Stimulated activated naive CD8-positive, alpha-beta T cell treated with anti-CD3 and anti-CD28 coated beads, Interleukin-15, Interleukin-2, amounts not matched to agents 100 U/mL and 50 U/mL, for 24 hours (primary cell): ENCODE results near the gene CASP5.
"Not testable (repeated sequence)": the region's sequence is repeated elsewhere in the genome, so short reads cannot be mapped to it uniquely, and the experiment has no call there.

Experiments used
- ATAC-seq: fragments of 150-1000 bp; cut with Tn5 transposase; one replicate; pipeline ENCODE4 v1.10.0; 2021
- DNase-seq: peaks from one replicate; pipeline ENCODE4 v3.0.0; 2021

The CASP5 gene

GRCh38 chr11:105033343-105033742 is 10.4 kb upstream of the CASP5 start:
- DNase-seq (no peak), ATAC-seq (no peak)

DNA sequence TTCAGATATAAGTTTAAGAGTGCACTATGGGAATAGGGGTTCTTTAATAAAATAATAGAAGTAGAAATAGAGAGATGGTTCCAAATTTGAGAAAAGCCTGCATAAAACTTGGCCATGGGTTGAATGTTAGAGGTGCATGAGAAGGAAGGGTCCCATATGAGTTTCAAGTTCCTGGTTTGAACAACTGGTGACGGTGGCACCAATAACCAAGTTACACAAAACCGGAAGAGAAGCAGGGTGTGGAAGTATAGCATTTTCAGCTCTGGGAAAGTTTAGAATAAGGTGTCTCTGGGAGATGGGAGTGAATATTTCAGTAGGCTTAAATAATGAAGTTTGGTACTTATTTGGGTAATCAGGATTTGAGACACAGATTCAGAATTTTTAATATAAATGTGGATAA is 9.5 kb upstream of the CASP5 start:
- no peak for ATAC-seq
- DNase-seq, result no peak

DNA sequence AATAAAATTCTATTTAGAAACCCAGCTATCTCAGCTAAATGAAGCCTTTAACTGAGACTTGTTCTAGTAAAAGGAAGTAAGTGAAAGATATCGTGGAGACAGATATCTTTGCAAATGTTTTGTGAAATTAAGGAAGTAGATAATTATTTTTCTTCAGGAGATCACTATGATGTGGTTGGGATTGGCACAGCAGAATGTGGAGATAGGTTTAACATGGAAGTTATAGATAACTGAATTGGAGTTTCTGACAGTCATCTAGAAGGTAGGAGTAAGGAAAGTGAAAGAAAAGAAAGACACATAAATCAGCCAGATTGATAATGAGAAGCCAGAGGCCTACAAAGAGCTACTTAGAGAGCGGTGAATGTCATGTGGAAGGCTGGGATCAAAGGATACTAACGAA is 4.7 kb upstream of the CASP5 start:
- ATAC-seq (no peak), DNase-seq (no peak)

DNA sequence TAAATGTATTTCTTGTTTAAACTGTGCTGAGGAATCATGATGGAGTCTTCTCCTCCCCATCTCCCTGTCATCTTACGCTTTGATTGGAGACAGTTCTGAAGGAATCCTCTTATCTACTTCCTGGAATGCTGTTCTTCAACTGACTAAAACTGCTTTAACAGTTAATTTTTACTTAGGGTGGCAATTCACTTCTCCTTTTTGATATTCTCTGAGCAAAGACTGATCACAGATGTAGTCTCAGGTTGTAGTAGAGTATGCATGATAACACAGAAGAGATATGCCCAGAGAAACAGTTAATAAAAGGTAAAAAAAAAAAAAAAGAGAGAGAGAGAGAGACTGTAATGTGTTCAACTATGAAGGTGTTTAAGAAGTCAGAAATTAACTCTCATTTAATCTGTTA is 1.4 kb upstream of the CASP5 start:
- ATAC-seq (no peak), DNase-seq (no peak)

DNA sequence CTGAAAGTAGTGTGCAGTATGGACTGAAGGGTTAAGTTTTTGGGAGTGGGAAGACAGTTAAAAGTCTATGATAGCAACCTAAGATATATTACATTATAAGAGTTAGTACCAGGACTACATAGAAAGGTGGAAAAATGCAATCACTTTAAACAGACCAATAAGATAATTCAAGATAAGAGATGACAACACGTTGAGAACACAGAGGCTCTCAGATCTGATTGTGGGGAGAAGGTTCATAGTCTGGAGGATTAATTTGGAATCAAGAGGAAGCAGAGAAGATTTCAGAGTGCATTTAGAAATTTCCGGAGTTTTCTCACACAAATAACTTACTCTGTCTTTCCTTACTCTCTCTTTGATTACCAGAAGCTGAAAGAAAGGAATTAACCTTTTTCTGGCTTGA is 441 bp downstream of the CASP5 start:
- DNase-seq (no peak), ATAC-seq (no peak)

GRCh38 chr11:105007463-105007862 is 15.5 kb downstream of the CASP5 start:
- ATAC-seq (no peak), DNase-seq (no peak)

GRCh38 chr11:105005451-105005845 is 17.5 kb downstream of the CASP5 start:
- no peak for DNase-seq
- ATAC-seq, result no peak

DNA sequence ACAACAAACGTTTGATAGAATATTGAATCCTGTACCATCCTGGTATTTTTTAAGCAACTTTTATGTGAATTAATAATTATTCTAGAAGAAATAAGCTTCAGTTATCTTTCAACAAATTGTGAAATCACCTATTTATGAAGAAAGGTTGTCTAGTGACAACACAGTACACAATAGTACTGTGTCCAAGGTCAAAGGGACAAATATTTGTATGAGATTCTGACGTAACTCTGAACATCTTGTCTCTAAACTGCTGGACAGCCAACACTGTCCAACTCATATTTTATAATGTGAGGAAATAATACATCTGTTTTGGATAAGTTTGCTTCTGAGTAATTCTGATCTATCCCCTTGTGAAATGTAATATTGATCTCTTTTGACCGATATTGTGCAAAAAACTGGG is 18.9 kb downstream of the CASP5 start:
- no peak for ATAC-seq
- no peak for DNase-seq

GRCh38 chr11:105003151-105003550 is 19.8 kb downstream of the CASP5 start:
- ATAC-seq (no peak), DNase-seq (no peak)

DNA sequence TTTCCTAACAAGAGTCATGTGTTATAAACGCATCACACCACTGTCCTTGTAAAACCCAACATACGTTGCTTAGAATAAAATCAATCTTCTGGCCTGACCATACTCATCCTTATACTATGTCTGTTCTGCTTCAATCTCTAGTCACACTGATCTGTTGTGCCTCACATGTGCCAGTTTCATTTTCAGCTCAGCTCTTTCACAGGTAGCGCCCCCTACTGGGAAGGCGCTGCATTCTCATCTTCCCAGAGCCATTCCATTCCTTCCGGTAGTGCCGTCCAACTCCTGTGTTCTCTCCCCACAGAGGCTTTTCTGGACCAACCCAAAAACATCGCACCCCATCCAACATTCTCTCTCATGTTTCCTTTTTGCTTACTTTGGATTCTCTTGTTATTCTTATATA is 22.2 kb downstream of the CASP5 start:
- DNase-seq (peak; percentile 66), ATAC-seq (peak; percentile 83)

- ATAC-seq, result no peak
- DNase-seq, result peak; percentile 12
Measured at GRCh38 chr11:105000167-105000566, 22.8 kb downstream of the CASP5 start.

DNA sequence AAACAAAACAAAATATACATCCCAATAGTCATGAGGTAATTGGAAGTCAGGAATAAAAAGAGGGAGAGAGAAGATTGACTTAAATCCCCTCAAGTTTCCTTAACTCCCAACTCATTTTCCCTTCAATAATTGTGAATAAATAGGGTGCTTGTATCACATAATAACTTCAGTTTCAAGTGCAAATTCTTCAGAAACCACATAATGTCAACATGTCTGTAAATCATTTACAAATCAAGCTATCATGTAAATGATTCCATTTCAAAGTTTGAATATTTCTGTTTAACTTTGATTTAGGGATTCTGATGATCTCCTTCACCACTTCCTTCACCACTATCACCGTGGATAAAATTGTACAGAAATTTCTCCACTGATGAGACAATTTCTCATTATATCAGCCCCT is 23.2 kb downstream of the CASP5 start:
- DNase-seq (no peak), ATAC-seq (no peak)

- DNase-seq, result no peak
- ATAC-seq, result no peak
Measured at GRCh38 chr11:104997288-104997687, 25.7 kb downstream of the CASP5 start.

GRCh38 chr11:104995001-104995408 is 28.0 kb downstream of the CASP5 start:
- ATAC-seq, result no peak
- no peak for DNase-seq

- ATAC-seq (no peak), DNase-seq (no peak)
Measured at GRCh38 chr11:104992781-104993180, 30.2 kb downstream of the CASP5 start.

- DNase-seq (no peak), ATAC-seq (no peak)
Measured at GRCh38 chr11:104991994-104992393, 31.0 kb downstream of the CASP5 start.

DNA sequence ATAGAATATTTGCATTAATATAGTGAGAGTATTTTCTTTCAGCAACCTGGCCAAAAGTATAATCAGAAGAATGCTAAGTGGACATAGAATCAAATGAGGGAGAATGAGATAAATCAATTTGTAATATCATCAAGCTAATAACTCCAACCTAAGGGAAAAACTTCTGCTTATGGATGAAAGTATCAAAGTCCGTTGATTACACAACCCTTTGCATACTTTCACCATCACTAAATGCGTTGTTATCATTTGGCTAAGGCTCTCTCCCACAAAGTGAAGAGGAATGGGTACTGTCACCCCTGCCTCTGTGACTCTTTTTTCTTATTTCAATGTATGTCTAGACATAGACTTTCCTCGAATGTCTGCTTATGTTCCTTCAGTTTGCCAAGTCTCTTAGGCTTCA is 38.2 kb downstream of the CASP5 start:
- ATAC-seq (no peak), DNase-seq (no peak)

DNA sequence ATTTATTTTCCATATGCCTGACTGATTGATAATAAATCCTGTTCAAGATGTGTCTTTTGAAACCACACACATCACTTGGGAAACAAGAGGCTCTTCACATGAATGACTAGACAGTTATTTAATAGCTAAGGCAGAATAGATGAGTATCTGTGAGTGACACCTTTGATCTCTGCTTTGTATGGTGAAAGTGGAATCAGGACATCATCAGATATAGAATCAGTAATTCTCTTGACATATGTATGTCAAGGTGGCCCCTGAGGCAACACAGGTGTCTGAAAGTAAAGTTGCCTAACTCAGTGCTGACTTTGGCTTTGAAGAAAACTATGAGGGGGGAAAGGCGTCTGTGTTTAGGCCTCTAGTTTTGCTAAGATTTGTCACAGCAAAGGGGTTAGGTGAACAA is 43.1 kb downstream of the CASP5 start:
- ATAC-seq (no peak), DNase-seq (no peak)

DNA sequence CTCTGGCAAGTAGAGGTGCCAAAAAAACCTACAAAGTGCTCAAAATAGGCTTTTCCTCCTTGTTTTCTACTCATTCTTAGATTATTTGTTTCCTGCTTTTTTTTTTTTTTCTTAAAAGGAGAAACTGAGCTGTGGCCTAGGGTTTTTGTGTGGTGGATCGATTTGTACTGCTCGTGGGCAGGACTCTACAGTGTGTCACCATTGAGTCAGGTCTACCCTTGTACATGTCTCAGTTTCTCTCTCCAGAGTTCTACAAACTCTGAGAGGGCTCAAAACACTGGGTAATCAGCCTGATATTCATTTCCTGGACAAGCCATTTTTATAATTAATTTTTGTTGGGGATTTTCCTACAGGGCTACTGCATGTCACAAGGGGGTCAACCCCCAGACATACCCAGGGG is 49.4 kb downstream of the CASP5 start:
- no peak for DNase-seq
- no peak for ATAC-seq

- not testable (repeated sequence) for DNase-seq, ATAC-seq
Measured at GRCh38 chr11:104972924-104973323, 50.0 kb downstream of the CASP5 start.

- no peak for ATAC-seq
- no peak for DNase-seq
Measured at GRCh38 chr11:104970756-104971155, 52.2 kb downstream of the CASP5 start.

GRCh38 chr11:104968856-104969776 is 53.9 kb downstream of the CASP5 start:
- ATAC-seq (no peak), DNase-seq (no peak)

DNA sequence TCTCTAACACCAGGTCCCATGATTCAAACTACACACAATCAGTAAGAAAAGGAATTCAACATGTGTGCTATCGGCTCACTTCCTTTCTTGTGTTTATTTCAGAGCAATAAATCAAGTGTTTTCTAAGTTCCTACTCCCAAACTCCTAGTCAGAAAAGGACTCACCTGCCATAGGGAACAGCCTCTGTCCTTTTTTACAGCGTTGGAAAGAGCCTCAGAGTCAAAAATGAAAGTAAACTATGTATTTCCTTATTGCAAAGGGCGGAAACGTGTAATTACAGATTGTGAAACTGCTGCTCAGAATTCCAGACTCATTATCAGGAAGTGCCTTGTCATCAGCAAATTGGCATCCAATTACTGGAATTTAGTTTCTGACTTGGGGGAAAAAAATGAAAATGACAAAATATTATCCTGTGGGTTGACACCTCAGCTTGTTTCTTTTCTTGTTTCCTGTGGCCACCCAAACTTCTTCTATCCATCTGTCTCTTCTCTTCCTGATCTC is 54.6 kb downstream of the CASP5 start, which contains the start of gene CASP4:
Gene CASP4 (minus strand): TSS at position 220 of the 501 bp plus-strand sequence. CDS start 49 bp downstream, at position 171.
- ATAC-seq, result peak; percentile 22
- DNase-seq, result no peak
